HEK293 (cell line): ENCODE results near the gene NOBOX.
"Not testable (repeated sequence)": the region's sequence is repeated elsewhere in the genome, so short reads cannot be mapped to it uniquely, and the experiment has no call there.

ENCODE experiments used
- CTCF ChIA-PET: fragments of 350-600 bp; formaldehyde crosslinking; extraction: SDS; loops from one replicate; lab custom pipeline; 2021; ENCODE audit warnings: antibody characterized with exemption; lab: Yijun Ruan, JAX
- POLR2A ChIA-PET: fragments of 300-600 bp; formaldehyde crosslinking; extraction: SDS; loops from one replicate; lab custom pipeline; 2020; ENCODE audit warnings: antibody characterized with exemption, inconsistent platforms; lab: Yijun Ruan, JAX
- H3K27ac ChIP-seq: fragments of 200-500 bp; sonication (Bioruptor generic); 2 replicates; pipeline ENCODE4 v1.5.1; 2014; ENCODE audit warnings: low read depth, low read length, control low read depth, inconsistent platforms; ENCODE audit errors: extremely low read depth
- H3K36me3 ChIP-seq, 2 experiments: fragments of 200-500 bp in 1 of 2; sonication (Bioruptor generic) in 1 of 2; 1 replicate in 1 of 2; 2 replicates in 1 of 2; pipeline ENCODE4 v1.5.1; 2014 to 2017; ENCODE audit warnings: inconsistent platforms in 2 of 2, low read length in 2 of 2; ENCODE audit not compliant: control insufficient read depth in 2 of 2, insufficient read depth in 1 of 2
- H3K4me1 ChIP-seq: fragments of 200-500 bp; sonication (Bioruptor generic); 2 replicates; pipeline ENCODE4 v1.5.1; 2014; ENCODE audit warnings: mild to moderate bottlenecking, low read length, inconsistent platforms; ENCODE audit not compliant: control insufficient read depth, insufficient read depth
- H3K4me3 ChIP-seq: 2 replicates; pipeline ENCODE4 v1.5.1; 2011; ENCODE audit warnings: low read depth, mild to moderate bottlenecking, control low read depth, low read length, moderate library complexity
- H3K9me3 ChIP-seq: fragments of 200-500 bp; sonication (Bioruptor generic); 2 replicates; pipeline ENCODE4 v1.5.1; 2014; ENCODE audit warnings: low read depth, low read length, inconsistent platforms; ENCODE audit not compliant: control insufficient read depth, insufficient read depth

NOBOX gene

GRCh38 chr7:144355176-144355822 lies 48.2 kb downstream of the NOBOX start, which contains the start of gene ARHGEF5:
ARHGEF5 (plus strand) TSS chr7:144355402; CDS start chr7:144362670, 7,268 bp downstream.
- H3K36me3 ChIP-seq, H3K4me1 ChIP-seq, CTCF ChIA-PET, POLR2A ChIA-PET, H3K9me3 ChIP-seq, H3K27ac ChIP-seq: not testable (repeated sequence)
- peak within 1 kb of the TSS; percentile 12; the same call in 1 of the 2 replicates for H3K4me3 ChIP-seq

DNA sequence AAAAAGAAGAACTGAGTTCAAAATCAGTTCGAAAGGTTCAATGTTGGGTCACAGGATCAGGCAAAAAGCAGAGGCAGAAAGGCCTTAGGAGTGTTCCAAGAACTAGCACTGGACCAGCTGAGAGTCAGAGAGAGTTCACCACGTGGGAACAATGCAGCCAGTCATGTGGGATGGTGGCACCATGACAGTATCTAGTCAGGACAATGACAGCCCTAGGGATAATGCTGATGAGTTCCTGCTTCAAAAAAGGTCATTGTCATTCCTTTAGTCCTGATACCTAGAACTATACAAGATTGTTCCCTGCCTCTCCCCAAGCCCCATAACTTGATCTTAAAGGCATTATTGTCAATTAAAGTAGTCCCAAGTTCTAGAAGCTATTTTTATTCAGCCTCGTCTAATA lies 51.8 kb downstream of the NOBOX start:
- H3K4me1 ChIP-seq, H3K36me3 ChIP-seq, H3K4me3 ChIP-seq, CTCF ChIA-PET, H3K27ac ChIP-seq, POLR2A ChIA-PET, H3K9me3 ChIP-seq: not testable (repeated sequence)

DNA sequence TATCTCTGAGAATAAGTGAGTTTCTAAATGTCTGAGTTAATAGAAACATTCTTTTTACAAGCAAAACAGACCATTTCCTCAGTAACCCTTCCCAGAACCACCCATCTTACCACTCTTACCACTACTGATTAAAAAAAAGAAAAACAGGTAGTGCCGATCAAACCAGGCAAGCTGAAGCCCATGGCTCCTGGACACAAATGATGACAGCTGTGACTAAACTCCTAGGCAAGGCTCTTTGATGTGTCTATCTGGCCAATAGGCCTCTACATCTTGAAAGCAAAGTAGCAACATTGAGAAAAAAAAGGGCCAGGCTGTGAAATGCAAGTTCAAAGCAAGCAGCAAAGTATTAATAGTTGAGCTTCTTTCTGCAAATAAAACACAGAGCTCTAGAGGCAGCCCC lies 54.9 kb downstream of the NOBOX start:
- POLR2A ChIA-PET, H3K9me3 ChIP-seq, H3K4me3 ChIP-seq, H3K4me1 ChIP-seq, H3K27ac ChIP-seq, H3K36me3 ChIP-seq, CTCF ChIA-PET: not testable (repeated sequence)
